Measurements from ENCODE around the gene APOO.

Gene APOO

DNA sequence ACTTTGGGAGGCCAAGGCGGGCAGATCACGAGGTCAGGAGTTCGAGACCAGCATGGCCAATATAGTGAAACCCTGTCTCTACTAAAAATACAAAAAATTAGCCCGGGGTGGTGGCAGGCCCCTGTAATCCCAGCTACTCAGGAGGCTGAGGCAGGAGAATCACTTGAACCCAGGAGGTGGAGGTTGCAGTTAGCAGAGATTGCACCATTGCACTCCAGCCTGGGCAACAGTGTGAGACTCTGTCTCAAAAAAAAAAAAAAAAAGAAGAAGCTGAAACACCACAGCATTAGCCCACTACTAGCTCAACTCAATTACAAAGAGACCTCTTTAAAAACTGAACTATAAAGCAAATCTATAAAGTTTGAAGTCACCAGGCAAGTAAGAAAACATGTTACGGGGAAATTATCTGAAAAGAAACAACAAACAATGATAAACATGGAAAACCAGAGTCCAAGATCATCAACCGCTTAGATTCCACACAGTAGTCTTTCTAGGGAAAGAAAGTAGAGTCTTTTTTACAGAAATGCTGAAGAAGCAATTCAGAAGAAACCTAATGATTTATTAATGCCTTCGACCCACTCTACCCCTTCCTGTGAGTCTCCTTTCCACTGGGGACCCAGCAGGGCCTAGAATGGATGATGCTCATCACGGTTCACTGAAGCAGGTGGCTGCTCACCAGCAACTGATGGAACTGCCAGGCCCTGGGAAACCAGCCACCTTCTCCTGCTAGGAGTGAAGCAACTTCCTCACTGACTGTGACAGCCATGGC, 118.2 kb downstream of the APOO start:
- in situ Hi-C loops (cut with HindIII; ENCODE audit: low sequenced_read_pairs) = no loop called here

DNA sequence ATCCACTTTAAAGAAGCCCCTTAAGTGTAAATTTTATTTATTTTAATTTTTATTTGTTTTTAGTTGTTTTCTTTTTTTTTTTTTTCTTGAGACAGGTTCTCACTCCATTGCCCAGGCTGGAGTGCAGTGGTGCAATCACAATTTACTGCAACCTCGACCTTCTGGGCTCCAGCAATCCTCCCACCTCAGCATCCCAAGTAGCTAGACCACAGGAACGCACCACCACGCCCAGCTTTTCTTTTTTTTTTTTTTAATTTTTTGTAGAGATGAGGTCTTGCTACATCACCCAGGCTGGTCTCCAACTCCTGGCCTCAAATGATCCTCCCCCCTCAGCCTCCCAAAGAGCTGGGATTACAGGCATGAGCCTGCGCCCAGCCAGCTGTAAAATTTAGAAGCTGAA, 118.8 kb downstream of the APOO start:
- in situ Hi-C loops (cut with HindIII; ENCODE audit: low sequenced_read_pairs) = no loop called here

DNA sequence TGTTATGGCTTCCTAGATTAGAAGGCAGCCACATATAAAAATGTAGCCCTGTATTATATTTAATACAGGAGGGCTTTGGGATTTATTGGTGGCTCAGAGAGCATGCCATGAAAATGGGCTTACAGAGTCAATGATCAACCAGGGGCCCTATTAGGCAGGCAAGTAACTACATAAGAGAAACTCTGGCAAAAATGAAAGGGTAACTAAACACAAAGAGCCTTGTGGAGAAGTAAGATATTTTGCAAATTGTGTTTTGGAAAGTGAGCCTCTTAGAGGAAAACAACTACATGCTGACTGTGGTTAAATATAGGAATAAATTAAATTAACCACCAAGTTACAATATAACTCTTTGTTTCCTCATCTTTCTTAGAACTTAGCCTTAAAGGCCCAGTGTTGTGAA, 119.2 kb downstream of the APOO start:
- in situ Hi-C loops (cut with HindIII; ENCODE audit: low sequenced_read_pairs) = no loop called here

DNA sequence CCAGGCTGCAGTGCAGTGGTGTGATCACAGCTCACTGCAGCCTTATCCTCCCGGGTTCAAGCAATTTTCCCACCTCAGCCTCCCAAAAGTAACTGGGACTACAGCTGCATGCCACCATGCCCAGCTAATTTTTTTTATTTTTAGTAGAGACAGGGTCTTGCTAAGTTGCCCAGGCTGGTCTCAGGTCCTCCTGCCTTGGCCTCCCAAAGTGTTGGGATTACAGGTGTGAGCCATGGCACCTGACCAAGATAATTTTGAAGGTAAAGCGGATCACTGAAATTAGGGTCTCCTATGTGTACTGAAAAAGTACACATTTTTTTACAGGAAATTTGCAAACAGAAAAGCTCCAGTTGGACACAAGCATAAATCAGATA, 120.0 kb downstream of the APOO start:
- in situ Hi-C loops (cut with HindIII; ENCODE audit: low sequenced_read_pairs) = no loop called here

DNA sequence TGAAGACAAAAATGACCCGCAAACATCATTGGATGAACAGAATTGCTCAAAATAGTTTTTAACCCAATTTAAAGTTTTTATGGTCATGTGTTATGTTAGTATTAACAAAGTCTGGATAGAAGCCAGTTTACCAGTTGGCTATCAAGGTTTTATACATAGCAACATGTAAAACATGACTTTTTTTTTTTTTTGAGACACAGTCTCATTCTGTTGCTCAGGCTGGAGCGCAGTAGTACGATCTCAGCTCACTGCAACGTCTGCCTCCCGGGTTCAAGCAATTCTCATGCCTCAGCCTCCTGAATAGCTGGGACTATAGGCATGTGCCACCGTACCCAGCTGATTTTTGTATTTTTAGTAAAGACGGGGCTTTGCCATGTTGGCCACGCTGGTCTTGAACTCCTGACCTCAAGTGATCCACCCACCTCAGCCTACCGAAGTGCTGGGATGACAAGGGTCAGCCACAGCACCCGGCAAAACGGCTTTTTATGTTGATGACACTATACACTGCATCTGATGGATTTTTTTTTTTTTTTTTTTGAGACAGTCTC, 121.4 kb downstream of the APOO start:
- in situ Hi-C loops (cut with HindIII; ENCODE audit: low sequenced_read_pairs) = no loop called here

DNA sequence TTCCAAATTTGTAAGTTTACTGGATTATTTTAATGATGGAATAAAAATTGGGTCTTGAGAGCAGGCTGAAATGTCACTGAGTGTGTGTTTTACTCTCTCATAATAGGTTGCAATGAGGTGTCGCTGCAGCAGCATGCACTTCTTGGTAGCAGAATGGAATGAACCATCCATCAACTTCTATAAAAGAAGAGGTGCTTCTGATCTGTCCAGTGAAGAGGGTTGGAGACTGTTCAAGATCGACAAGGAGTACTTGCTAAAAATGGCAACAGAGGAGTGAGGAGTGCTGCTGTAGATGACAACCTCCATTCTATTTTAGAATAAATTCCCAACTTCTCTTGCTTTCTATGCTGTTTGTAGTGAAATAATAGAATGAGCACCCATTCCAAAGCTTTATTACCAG, 122.2 kb downstream of the APOO start:
- in situ Hi-C loops (cut with HindIII; ENCODE audit: low sequenced_read_pairs) = no loop called here

DNA sequence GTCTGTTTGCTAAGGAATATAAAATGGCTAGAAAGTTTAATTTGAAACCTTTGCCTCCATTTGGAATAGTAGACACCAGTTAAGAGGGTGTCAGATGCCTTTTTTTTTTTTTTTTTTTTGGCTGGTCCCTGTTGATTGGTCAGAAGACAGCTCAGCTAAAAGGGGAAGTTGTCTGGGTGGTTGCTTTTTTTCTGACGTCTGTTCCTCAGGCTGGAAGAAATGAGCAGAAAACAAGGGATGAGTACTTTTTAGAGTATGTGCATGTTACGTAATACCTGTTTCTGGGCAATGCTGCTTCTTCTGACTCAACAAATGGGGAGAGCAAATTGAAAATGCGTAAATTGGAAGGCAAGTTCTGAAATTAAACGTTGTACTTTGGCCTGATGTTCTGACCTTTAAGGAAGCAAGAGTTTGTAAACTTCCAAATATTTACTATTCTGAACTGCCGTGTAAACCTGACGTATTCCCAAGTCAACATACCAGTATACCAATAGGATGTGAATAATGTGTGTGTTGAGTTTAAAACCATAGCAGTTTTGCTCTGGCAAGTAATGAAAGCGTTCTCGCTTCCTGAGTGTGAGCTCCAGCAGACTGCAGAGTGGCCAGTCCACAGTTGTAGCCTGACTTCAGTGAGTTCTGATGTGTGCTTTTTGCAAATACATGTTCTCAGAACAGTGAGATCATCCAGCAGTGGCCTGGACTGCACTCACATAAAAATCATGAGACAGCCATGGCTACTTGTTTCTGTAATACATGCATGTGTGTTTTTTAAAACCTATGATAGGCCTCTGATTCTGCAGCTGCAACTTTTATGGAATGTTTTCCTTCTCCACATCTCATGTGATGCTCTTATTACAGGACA, 123.0 kb downstream of the APOO start:
- in situ Hi-C loops (cut with HindIII; ENCODE audit: low sequenced_read_pairs) = no loop called here

DNA sequence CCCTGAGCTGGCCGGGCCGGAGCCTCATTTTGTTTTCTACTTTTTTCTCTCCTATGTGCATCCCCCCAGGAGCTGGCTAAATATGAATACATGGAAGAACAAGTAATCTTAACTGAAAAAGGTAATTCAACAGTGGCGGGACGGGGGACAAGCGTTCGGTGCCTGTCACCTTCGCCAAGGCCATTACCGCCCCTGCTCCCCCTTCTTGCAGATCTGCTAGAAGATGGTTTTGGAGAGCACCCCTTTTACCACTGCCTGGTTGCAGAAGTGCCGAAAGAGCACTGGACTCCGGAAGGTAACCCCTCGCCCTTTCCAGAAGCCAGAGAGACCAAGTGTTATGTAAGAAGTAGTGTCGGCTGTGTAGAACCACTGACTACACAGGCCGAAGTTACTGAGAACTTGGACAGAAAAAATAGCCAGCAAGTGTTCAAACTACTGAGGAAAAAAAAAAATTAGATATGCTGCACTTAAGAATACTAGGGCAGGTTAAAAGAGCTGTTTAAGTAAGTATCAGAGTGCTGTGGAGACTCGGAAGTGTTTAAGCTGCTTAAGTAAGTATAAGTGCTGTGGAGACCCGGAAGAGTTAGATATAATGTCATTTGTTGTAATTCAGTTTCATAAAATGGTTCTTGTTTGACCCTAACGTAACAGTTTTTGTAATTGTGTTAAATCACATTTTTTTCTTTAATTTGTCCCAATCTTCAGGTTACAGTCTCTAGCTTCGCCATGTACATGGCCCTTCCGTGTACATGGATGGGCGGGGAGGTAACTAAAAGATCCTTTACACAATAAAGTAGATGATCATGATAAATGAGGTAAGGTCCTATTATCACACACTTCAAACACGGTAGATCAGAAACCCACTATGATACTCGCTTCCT, 123.9 kb downstream of the APOO start:
- in situ Hi-C loops (cut with HindIII; ENCODE audit: low sequenced_read_pairs) = no loop called here

All from endothelial cell of hepatic sinusoid (primary cell).